DOHH2 (cell line): ENCODE results near the gene PIK3CB.

Source experiments
- CTCF ChIP-seq: fragments of 200-600 bp; sonication (generic); IDR thresholded peaks from one replicate; pipeline ENCODE4 v1.5.1; 2014; ENCODE audit warnings: antibody characterized with exemption, mild to moderate bottlenecking, low read depth, low read length; ENCODE audit not compliant: poor library complexity, severe bottlenecking
- EZH2phosphoT487 ChIP-seq: fragments of 200-600 bp; sonication (generic); IDR thresholded peaks from 2 replicates; pipeline ENCODE4 v1.6.1; 2017; ENCODE audit warnings: borderline replicate concordance, mild to moderate bottlenecking, antibody characterized with exemption, low read length, moderate library complexity, mixed read lengths

- TF ChIP-seq CTCF (no peak), EZH2phosphoT487 (no peak)
Measured at GRCh38 chr3:138782755-138783154, 52.0 kb downstream of the PIK3CB start.
